Measurements from ENCODE around the gene GPATCH2L.

The GPATCH2L gene

DNA sequence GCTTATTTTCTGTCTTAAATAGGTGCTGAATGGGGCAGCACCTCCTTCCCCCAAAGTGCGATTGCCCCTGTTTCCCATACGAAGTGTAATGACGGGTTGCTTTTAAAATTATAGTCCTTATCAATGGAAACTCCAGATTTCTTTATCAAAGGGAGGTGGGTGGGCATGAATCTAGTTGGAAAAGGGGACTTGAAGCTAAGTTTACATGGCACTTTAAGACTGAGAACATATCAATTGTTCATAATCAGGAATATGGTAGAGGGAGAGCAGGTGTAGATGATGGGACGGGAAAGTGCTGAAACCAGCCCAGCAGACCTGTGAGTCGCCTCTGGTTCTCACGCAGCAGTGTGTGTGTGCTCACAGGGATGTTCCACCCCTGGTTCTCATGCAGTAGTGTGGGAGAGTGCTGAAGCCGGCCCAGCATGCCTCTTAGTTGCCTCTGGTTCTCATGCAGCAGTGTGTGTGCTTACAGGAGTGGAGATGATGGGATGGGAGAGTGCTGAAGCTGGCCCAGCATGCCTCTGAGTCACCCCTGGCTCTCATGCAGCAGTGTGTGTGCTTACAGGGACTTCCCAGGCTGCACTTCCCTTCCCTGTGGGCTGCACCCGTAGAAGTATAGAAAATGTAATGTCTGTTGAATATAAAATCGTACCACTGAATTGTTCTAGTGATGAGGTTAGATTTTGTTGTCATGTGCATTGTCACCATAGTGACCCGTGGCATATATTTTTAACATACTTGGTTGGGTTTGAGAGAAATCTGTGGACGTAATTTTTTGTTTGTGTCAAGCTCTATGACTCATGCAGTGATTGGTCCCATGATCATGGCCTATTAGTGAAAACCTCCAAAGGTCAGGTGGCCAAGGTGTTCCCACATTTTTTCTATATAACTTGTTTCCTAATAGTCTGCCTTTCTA is 51.6 kb downstream of the GPATCH2L start:
- DNase-seq: no peak

GRCh38 chr14:76204461-76205230 is 52.9 kb downstream of the GPATCH2L start:
- no peak for DNase-seq

DNA sequence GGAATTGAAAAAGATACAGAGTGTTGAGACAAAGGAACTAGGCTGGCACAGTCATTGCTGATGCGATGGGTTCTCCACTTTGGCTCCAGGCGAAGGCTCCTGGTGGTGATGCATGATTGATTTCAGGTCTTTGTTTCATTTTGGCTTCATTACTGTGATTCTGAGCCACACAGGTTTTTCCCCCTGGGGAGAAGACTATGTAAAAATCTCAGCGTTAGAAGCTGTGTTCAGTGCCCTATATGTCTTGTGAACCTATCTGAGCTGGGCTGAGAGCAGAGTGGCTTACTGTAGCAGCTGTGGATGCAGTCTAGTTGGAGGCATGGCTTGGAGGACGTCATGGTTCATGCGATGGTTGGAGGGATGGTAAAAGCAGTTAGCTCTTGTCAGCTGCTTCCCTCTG is 54.0 kb downstream of the GPATCH2L start:
- DNase-seq: no peak

- DNase-seq: no peak
Measured at GRCh38 chr14:76208340-76208739, 56.6 kb downstream of the GPATCH2L start.

GRCh38 chr14:76212242-76212641 is 60.5 kb downstream of the GPATCH2L start:
- DNase-seq: no peak

GRCh38 chr14:76217179-76217578 is 65.5 kb downstream of the GPATCH2L start:
- DNase-seq: no peak

DNA sequence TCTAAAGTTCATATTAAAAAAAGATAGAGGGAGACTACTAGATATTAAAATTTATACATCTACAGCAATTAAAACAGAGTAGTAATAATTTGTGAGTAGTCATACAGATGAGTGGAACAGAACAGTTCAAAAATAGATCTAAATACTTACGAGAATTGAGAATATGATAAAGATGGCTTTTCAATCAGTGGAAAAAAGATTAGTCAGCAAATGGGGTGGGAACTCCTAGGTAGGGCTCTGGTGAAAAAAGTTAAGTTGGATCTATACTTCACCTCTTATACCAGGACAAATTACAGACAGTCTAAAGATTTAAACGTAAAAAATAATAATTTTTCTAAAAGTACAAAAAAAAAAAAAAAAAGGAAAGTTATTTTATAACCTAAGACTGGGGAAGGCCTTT is 66.9 kb downstream of the GPATCH2L start:
- no peak for DNase-seq

- no peak for DNase-seq
Measured at GRCh38 chr14:76219873-76220272, 68.2 kb downstream of the GPATCH2L start.

DNA sequence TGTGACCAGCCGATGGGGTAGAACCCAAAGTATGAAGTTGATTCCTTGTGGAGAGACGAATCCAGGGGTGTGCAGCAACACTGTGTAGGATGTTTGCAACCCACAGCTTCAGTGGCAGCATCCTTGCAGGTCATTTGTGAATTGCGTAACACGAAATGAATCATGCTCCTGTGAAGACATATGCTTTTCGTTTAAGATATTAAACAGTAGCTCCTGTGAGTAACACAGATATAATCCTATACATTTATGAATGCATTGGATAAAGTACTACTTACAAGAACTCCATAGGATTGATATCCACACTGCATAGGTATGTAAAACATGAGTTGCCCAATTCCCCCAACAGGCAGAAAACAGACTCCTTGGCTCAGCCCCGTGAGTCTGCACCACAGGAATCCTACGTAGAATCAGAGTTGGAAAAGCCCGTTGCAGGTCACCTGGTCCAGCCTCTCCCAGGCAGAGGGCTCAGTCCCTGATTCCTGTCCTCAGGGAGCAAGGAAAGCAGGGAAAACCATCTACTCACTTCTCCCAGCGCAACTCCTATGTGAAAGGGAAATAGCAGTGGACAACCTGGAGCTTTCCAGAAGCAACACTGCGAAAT is 75.8 kb downstream of the GPATCH2L start:
- no peak for DNase-seq

DNA sequence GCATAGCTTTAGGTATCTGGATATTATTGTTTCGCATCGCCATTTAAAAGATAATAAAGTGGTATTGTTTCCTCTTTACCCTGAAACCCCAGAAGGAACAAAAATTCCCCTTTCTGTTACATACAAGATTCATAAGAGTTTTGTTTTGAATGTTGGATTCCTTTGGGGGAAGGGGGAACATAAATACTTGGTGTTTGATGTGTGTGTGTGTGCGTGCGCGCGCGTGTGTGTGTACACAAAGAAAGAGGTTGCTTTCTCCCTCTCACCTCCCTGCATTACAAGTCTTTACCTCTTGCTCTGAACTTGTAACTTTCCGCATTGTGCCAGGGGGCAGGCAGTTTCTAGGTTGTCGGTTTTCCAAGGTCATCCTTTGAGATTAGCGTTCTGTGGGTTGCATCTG is 76.4 kb downstream of the GPATCH2L start:
- no peak for DNase-seq

- DNase-seq: no peak
Measured at GRCh38 chr14:76232800-76233199, 81.1 kb downstream of the GPATCH2L start.

DNA sequence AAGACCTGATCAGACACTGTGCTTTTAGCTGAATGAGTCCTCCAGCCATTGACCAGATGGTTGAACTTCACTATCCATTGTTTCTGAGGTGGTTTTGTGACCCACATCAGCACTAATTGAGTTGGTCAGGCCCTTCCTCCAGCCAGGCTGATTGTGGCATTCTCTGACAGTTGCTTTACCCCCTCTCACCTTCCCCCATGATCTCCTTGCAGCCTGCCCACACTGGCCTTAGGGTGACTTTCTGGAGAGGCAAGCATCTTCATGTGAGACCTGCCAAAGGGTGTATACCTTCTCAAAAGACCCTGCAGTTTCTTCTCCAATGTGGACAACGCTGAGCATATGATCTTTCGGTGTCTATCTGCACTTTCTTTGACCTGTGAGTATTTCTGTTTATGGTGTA is 83.9 kb downstream of the GPATCH2L start:
- no peak for DNase-seq

GRCh38 chr14:76236172-76237130 is 84.7 kb downstream of the GPATCH2L start:
- no peak for DNase-seq

DNA sequence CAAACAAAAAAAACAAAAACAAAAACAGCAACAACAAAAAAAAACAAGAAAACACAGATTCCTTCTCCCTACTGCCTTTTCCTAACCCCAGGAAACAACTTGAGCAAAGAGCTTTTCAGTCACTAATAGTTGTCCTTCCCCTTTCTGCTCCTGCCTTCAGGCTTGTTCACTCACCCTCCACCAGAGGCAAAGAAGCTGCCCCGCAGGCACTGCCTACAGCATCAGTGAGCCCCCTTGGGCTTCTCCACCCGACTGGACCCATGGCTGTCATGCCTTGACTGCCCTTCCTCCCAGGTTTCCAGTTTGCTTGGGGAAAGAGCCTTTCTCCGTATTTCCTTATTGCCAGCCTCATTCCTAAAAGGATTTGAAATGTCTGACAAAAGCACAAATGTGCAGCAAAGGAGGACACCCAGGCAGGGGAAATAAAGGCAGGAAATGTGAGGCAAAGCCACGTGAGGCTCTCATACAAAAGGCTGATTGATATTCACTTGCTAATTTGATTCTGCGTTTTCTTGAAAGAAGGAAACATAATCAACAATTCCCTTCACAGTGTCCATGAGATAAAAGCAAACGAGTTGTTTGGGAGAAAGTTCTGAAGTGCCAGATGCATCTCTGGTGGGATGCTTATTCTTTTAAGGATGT is 85.7 kb downstream of the GPATCH2L start:
- DNase-seq: no peak

DNA sequence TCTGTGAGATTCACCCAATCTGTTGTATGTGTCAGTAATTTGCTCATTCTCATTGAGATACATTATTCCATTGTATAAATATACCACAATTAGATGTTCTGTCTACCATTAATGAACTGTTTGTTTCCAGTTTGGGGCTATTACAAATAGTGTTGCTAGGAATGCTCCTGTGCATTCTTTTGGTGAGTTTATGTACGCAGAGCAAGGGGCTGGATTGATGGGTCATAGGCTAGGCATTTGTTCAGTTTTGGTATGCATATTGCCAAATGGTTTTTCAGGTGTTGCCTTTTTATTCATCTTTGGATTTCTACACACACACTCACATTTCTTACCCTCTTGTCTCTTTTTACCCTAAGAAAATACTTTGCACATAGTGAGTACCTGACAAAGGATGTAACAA is 93.4 kb downstream of the GPATCH2L start:
- no peak for DNase-seq

DNA sequence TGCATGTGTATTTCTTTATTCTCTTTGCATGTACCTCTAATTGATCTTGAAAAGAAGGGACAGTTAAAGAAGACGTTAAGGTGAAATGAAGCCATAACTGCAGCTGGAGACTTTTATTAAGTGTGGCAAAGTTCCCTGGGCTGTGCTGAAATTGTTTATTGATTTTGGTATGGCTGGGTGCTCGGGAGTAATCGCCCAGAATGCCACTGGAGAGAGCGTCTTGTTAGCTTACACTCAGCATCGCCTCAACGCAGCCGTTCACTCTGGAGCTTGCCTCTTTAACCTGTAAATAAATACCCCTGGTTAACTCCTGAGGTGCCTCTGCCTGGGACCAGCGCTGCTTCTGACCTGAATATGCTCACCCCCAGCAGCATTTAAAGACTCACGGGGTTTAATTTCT is 98.6 kb downstream of the GPATCH2L start:
- no peak for DNase-seq

- no peak for DNase-seq
Measured at GRCh38 chr14:76252471-76252870, 100.7 kb downstream of the GPATCH2L start.

- no peak for DNase-seq
Measured at GRCh38 chr14:76253111-76253510, 101.4 kb downstream of the GPATCH2L start.

DNA sequence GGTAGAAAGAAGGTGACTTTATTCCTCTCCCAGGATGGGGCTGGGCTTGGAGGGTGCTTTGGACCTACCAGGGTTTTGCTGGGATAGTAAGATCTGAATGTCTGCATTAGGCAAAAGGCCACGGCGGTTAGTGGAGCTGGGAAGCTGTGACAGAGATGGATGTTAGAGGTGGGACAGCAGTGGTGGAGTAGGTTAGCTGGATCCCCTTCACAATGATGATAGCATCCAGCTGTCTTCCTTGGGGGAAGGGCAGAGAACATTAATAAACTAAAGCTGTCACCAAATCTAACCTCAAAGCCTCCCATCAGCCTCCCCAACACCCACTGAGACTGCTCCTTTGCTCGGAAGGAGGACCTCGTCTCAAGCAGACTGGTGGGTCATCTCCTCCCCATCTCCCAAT is 104.8 kb downstream of the GPATCH2L start:
- DNase-seq: no peak

DNA sequence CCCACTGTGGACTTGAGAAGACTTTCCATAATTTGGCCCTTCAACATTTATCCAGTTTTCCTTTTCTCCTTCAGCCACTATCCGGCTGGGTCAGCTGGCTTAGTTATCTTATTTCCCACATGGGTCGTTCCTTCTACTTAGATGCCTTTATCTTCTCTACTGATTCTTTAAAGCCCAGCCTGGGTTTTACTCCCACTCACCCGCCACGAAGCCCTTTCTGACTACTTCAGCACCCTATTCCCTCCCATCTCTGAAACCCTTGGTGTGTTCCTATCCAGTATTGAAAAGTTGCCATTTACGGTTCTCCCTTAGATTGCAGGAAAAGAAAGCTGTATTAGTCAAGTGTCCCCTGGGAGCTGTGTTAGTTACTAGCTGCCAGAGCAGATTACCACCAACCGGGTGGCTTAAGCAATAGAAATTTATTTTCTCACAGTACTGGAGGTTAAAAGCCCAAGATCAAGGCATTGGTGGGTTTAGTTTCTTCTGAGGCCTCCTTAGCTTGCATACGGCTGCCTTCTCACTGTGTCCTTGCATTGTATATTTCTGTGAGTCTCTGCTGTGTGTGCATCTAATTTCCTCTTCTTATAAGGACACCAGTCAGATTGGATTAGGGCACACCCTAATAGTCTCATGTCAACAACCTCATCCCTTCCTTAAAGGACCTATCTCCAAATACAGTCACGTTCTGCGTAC is 105.5 kb downstream of the GPATCH2L start:
- no peak for DNase-seq

DNA sequence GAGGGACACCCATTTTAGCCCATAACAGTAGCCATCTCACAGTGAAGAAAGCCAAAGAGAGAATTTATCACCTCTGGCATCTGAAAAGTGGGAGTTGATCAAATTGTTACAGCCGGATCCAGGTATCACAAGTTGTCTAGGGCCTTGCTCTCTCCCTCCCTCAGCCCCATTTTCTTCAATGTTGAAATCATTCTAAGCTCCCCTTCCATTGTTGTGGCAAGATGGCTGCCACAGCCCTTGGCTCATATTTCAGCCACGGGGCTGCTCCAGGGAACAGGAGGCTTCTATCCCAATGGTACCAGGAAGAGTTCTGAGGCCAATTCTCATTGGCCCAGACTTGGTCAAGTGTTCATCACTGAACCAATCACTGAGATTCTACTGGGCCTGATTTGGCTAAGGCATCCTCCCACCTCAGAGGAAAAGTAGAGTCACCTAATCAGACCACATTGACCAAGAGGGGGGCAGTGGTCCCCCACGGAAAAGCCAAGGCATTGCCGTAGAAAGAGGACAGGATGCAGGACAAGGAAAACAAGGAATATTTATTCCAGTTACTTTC is 106.2 kb downstream of the GPATCH2L start:
- no peak for DNase-seq
